ENCODE measurements around the gene CREB3L4. TPM values are rescaled to one million over a fixed set of nuclear protein-coding genes. Genes with fewer than 3 reads are reported as not detected.

The CREB3L4 gene
- total RNA-seq: 5.4 and 10.5 TPM in 2 replicates

- DNase-seq (ENCODE audit: extremely low read depth, low read depth, low spot score): peak; percentile 95
Observed at GRCh38 chr1:153967107-153967999, at the start of gene CREB3L4. CREB3L4 (plus strand) TSS chr1:153967902; CDS start chr1:153968526, 624 bp downstream.

- DNase-seq (ENCODE audit: extremely low read depth, low read depth, low spot score): no peak
Observed at GRCh38 chr1:153919876-153920852, 47.5 kb upstream of the CREB3L4 start.

GRCh38 chr1:153921080-153921802, 46.5 kb upstream of the CREB3L4 start:
- no peak for DNase-seq (ENCODE audit: extremely low read depth, low read depth, low spot score)

- no peak for DNase-seq (ENCODE audit: extremely low read depth, low read depth, low spot score)
Observed at GRCh38 chr1:153921803-153922075, 46.0 kb upstream of the CREB3L4 start.

GRCh38 chr1:153922076-153922971, 45.4 kb upstream of the CREB3L4 start:
- no peak for DNase-seq (ENCODE audit: extremely low read depth, low read depth, low spot score)

GRCh38 chr1:153922972-153923925, 44.5 kb upstream of the CREB3L4 start, which contains the start of gene GATAD2B:
GATAD2B (minus strand) TSS chr1:153922972; CDS start chr1:153828347, 94,625 bp downstream.
- peak; percentile 98 for DNase-seq (ENCODE audit: extremely low read depth, low read depth, low spot score)

GRCh38 chr1:153926405-153926804, 41.3 kb upstream of the CREB3L4 start:
- no peak for DNase-seq (ENCODE audit: extremely low read depth, low read depth, low spot score)

- no peak for DNase-seq (ENCODE audit: extremely low read depth, low read depth, low spot score)
Observed at GRCh38 chr1:153928245-153928644, 39.5 kb upstream of the CREB3L4 start.

GRCh38 chr1:153928791-153929341, 38.8 kb upstream of the CREB3L4 start:
- DNase-seq (ENCODE audit: extremely low read depth, low read depth, low spot score): no peak

- no peak for DNase-seq (ENCODE audit: extremely low read depth, low read depth, low spot score)
Observed at GRCh38 chr1:153929426-153929825, 38.3 kb upstream of the CREB3L4 start.

GRCh38 chr1:153929981-153930948, 37.4 kb upstream of the CREB3L4 start:
- DNase-seq (ENCODE audit: extremely low read depth, low read depth, low spot score): no peak

- DNase-seq (ENCODE audit: extremely low read depth, low read depth, low spot score): no peak
Observed at GRCh38 chr1:153932156-153933131, 35.3 kb upstream of the CREB3L4 start.

GRCh38 chr1:153933430-153933829, 34.3 kb upstream of the CREB3L4 start:
- DNase-seq (ENCODE audit: extremely low read depth, low read depth, low spot score): no peak

GRCh38 chr1:153933955-153934354, 33.7 kb upstream of the CREB3L4 start:
- no peak for DNase-seq (ENCODE audit: extremely low read depth, low read depth, low spot score)

- DNase-seq (ENCODE audit: extremely low read depth, low read depth, low spot score): no peak
Observed at GRCh38 chr1:153934746-153935145, 33.0 kb upstream of the CREB3L4 start.

All from glomerular endothelial cell (primary cell).